Esophagus muscularis mucosa (tissue), 4 donors: ENCODE results near the gene MEGF6. TPM values are rescaled to one million over a fixed set of nuclear protein-coding genes. Genes with fewer than 3 reads are reported as not detected.

Experiments used
- DNase-seq: peaks from one replicate; pipeline ENCODE4 v3.0.0-alpha.2; 2017; ENCODE audit errors: extremely low spot score
- H3K27ac ChIP-seq, 4 donors: fragments of 200-600 bp; sonication (generic); replicated peaks in 1 of 4; 1 replicate in 3 of 4; 2 replicates in 1 of 4; pipeline ENCODE4 v1.5.1; 2016 to 2019; ENCODE audit warnings: mild to moderate bottlenecking in 1 of 4
- H3K27me3 ChIP-seq, 4 donors: fragments of 200-600 bp; sonication (generic); one replicate each; pipeline versions ENCODE4 v1.5.1 to v1.6.0; 2016 to 2019
- H3K36me3 ChIP-seq, 4 donors: fragments of 200-600 bp; sonication (generic); one replicate each; pipeline ENCODE4 v1.5.1; 2016 to 2019
- H3K4me1 ChIP-seq, 4 donors: fragments of 200-600 bp; sonication (generic); one replicate each; pipeline ENCODE4 v1.5.1; 2016 to 2019
- H3K4me3 ChIP-seq, 4 donors: fragments of 200-600 bp; sonication (generic); 1 replicate in 2 of 4; 2 replicates in 2 of 4; pipeline ENCODE4 v1.5.1; 2016 to 2019; ENCODE audit warnings: mild to moderate bottlenecking in 4 of 4, moderate library complexity in 1 of 4
- H3K9me3 ChIP-seq, 4 donors: fragments of 200-600 bp; sonication (generic); 1 replicate in 3 of 4; 2 replicates in 1 of 4; pipeline ENCODE4 v1.5.1; 2016 to 2019
- CTCF ChIP-seq, 3 experiments: fragments of 200-600 bp in 2 of 3; fragments of 450-650 bp in 1 of 3; sonication (generic) in 2 of 3; IDR thresholded peaks; one replicate each; pipeline ENCODE4 v1.5.1; 2017 to 2019; ENCODE audit warnings: antibody characterized with exemption in 3 of 3, mild to moderate bottlenecking in 2 of 3, moderate library complexity in 1 of 3
- EP300 ChIP-seq: sonication (generic); formaldehyde crosslinking; IDR thresholded peaks from one replicate; pipeline ENCODE4 v1.6.1; 2017; ENCODE audit warnings: antibody characterized with exemption
- POLR2A ChIP-seq: fragments of 450-650 bp; IDR thresholded peaks from one replicate; pipeline ENCODE4 v1.6.1; 2017; ENCODE audit warnings: antibody characterized with exemption, moderate library complexity, mild to moderate bottlenecking, low read depth
- POLR2AphosphoS5 ChIP-seq, 2 donors: sonication (generic); formaldehyde crosslinking; IDR thresholded peaks; one replicate each; pipeline ENCODE4 v1.6.1; 2017; ENCODE audit warnings: antibody characterized with exemption in 2 of 2
- WGBS: methylation state at CpG from one replicate; pipeline ENCODE4 v1.1.5; 2018; 5-methylcytosine and 5-hydroxymethylcytosine counted together
- intact Hi-C: fragments of 100-400 bp; cut with DNase I; formaldehyde crosslinking; loops from one replicate; pipeline ENCODE4 v1.15.1; 2023
- total RNA-seq, 4 donors: library from RNA; depleted of rRNA; stranded (reverse); fragments of >200 nt; gene quantifications; one replicate each; pipeline versions ENCODE4 v1.1.0 to v1.2.1, GENCODE V29; 2016

Gene MEGF6
- total RNA-seq, 4 donors from 2014 or later: 9.3 to 18.1 (median 12.7) TPM

GRCh38 chr1:3534803-3535637 lies 76.3 kb downstream of the MEGF6 start:
- intact Hi-C loops: no loop called here
- WGBS: 77% methylated on average over 16 of the region's 17 CpGs

GRCh38 chr1:3533067-3534048 lies 78.0 kb downstream of the MEGF6 start:
- no peak overlapping the region for H3K4me3 ChIP-seq
- peaks cover 18 to 32% (median 30%) of the 10 kb centered on the region in 4 donors for H3K4me1 ChIP-seq
- no peak for DNase-seq
- no peak for TF ChIP-seq POLR2A
- no peak for TF ChIP-seq POLR2AphosphoS5 (IDR thresholded peaks at IDR 0.05)
- TF ChIP-seq EP300: no peak
- TF ChIP-seq CTCF (IDR thresholded peaks at IDR 0.05): no peak
- H3K36me3 ChIP-seq: no peaks in the 10 kb centered on the region
- H3K27me3 ChIP-seq: peaks cover 0 to 22% (median 0%) of the 10 kb centered on the region in 4 donors
- H3K9me3 ChIP-seq: no peaks in the 10 kb centered on the region
- no peak overlapping the region for H3K27ac ChIP-seq
- intact Hi-C loops: no loop called here
- 85% methylated on average over 10 of the region's 30 CpGs for WGBS

More at GRCh38 chr1:3534803-3535637, 76.3 kb downstream of the MEGF6 start:
- H3K27me3 ChIP-seq: peaks cover 0 to 14% (median 0%) of the 10 kb centered on the region in 4 donors
- no peak overlapping the region for H3K4me3 ChIP-seq
- no peaks in the 10 kb centered on the region for H3K36me3 ChIP-seq
- no peak for DNase-seq
- H3K4me1 ChIP-seq: peaks cover 14 to 41% (median 30%) of the 10 kb centered on the region in 4 donors
- TF ChIP-seq CTCF (IDR thresholded peaks at IDR 0.05) (no peak), EP300 (no peak), POLR2A (no peak), POLR2AphosphoS5 (IDR thresholded peaks at IDR 0.05) (no peak)
- no peaks in the 10 kb centered on the region for H3K9me3 ChIP-seq
- H3K27ac ChIP-seq: no peak overlapping the region

GRCh38 chr1:3531928-3532327 lies 79.4 kb downstream of the MEGF6 start:
- Histone ChIP-seq H3K4me3 (peak overlapping the region in 2 of 4 donors; percentile 72 to 78), H3K27me3 (peaks cover 0 to 36% (median 0%) of the 10 kb centered on the region in 4 donors), H3K9me3 (no peaks in the 10 kb centered on the region), H3K27ac (peak overlapping the region in 2 of 4 donors; percentile 61 to 76), H3K36me3 (peaks cover 0 to 2% (median 0%) of the 10 kb centered on the region in 4 donors), H3K4me1 (peaks cover 18 to 32% (median 26%) of the 10 kb centered on the region in 4 donors)
- 75% methylated on average over 6 of the region's 10 CpGs for WGBS
- no peak for DNase-seq
- intact Hi-C loops: no loop called here
- TF ChIP-seq POLR2AphosphoS5 (IDR thresholded peaks at IDR 0.05): no peak
- no peak for TF ChIP-seq POLR2A
- TF ChIP-seq CTCF (IDR thresholded peaks at IDR 0.05): no peak
- TF ChIP-seq EP300: no peak

GRCh38 chr1:3530926-3531818 lies 80.1 kb downstream of the MEGF6 start:
- peak; percentile 93 for DNase-seq
- H3K4me1 ChIP-seq: peaks cover 18 to 32% (median 26%) of the 10 kb centered on the region in 4 donors
- H3K27ac ChIP-seq: peak overlapping the region; percentile 61 to 85 (median 74)
- H3K36me3 ChIP-seq: peaks cover 0 to 2% (median 0%) of the 10 kb centered on the region in 4 donors
- under 1% methylated on average over 40 of the region's 96 CpGs for WGBS
- no peaks in the 10 kb centered on the region for H3K9me3 ChIP-seq
- intact Hi-C loops: no loop called here
- TF ChIP-seq EP300: no peak
- TF ChIP-seq POLR2AphosphoS5 (IDR thresholded peaks at IDR 0.05): peak; percentile 46 to 64
- no peak for TF ChIP-seq CTCF (IDR thresholded peaks at IDR 0.05)
- peak; percentile 38 for TF ChIP-seq POLR2A
- H3K4me3 ChIP-seq: peak overlapping the region; percentile 61 to 78 (median 67)
- H3K27me3 ChIP-seq: peaks cover 0 to 44% (median 0%) of the 10 kb centered on the region in 4 donors
